CD14-positive monocyte (primary cell): ENCODE data around the gene MLN. TPM values are rescaled to one million over a fixed set of nuclear protein-coding genes. Genes with fewer than 3 reads are reported as not detected.

Experiments
- DNase-seq, 3 donors: peaks; one replicate each; pipeline ENCODE4 v3.0.0-alpha.2; 2011 to 2022
- H2AFZ ChIP-seq: 2 replicates; pipeline ENCODE4 v1.6.0; 2012; ENCODE audit warnings: mild to moderate bottlenecking, low read depth, low read length, inconsistent platforms; ENCODE audit not compliant: insufficient read depth, poor library complexity, severe bottlenecking
- H3K27ac ChIP-seq, 2 donors: 1 replicate in 1 of 2; 2 replicates in 1 of 2; pipeline ENCODE4 v1.5.1; 2012 to 2013; ENCODE audit warnings: low read length in 2 of 2, control low read depth in 1 of 2, inconsistent platforms in 1 of 2, low read depth in 1 of 2, mild to moderate bottlenecking in 1 of 2
- H3K27me3 ChIP-seq, 2 donors: one replicate each; pipeline versions ENCODE4 v1.6.0 to v1.6.1; 2011 to 2013; ENCODE audit warnings: low read length in 2 of 2; ENCODE audit not compliant: control insufficient read depth in 2 of 2, insufficient read depth in 2 of 2
- H3K36me3 ChIP-seq, 2 donors: replicated peaks in 1 of 2; 1 replicate in 1 of 2; 2 replicates in 1 of 2; pipeline versions ENCODE4 v1.5.1 to v1.6.1; 2012 to 2013; ENCODE audit warnings: low read length in 2 of 2, control low read depth in 1 of 2, inconsistent platforms in 1 of 2, mild to moderate bottlenecking in 1 of 2; ENCODE audit not compliant: insufficient read depth in 2 of 2, control insufficient read depth in 1 of 2
- H3K4me1 ChIP-seq, 2 donors: 1 replicate in 1 of 2; 2 replicates in 1 of 2; pipeline versions ENCODE4 v1.5.1 to v1.6.1; 2012 to 2013; ENCODE audit warnings: low read length in 2 of 2, control low read depth in 1 of 2, inconsistent platforms in 1 of 2, mild to moderate bottlenecking in 1 of 2, moderate library complexity in 1 of 2; ENCODE audit not compliant: insufficient read depth in 2 of 2, control insufficient read depth in 1 of 2
- H3K4me2 ChIP-seq: replicated peaks from 2 replicates; pipeline ENCODE3; 2012; ENCODE audit warnings: low read length, moderate library complexity, mild to moderate bottlenecking; ENCODE audit not compliant: poor library complexity, severe bottlenecking; ENCODE audit errors: extremely low read depth
- H3K4me3 ChIP-seq, 3 experiments: fragments of 200-600 bp in 1 of 3; sonication (generic) in 1 of 3; replicated peaks in 1 of 3; 1 replicate in 2 of 3; 2 replicates in 1 of 3; pipeline ENCODE4 v1.5.1; 2011 to 2013; ENCODE audit warnings: low read length in 3 of 3, mild to moderate bottlenecking in 3 of 3, control low read depth in 2 of 3, low read depth in 2 of 3, inconsistent platforms in 1 of 3, moderate library complexity in 1 of 3
- H3K79me2 ChIP-seq: 2 replicates; pipeline ENCODE4 v1.6.0; 2012; ENCODE audit warnings: mild to moderate bottlenecking, control low read depth, inconsistent platforms, low read length, moderate library complexity; ENCODE audit not compliant: insufficient read depth
- H3K9ac ChIP-seq: 2 replicates; pipeline ENCODE4 v1.6.0; 2017; ENCODE audit warnings: low read length, mild to moderate bottlenecking; ENCODE audit not compliant: insufficient read depth, poor library complexity, severe bottlenecking
- H3K9me3 ChIP-seq, 2 donors: replicated peaks in 1 of 2; 1 replicate in 1 of 2; 2 replicates in 1 of 2; pipeline versions ENCODE4 v1.5.1 to v1.6.1; 2012 to 2013; ENCODE audit warnings: low read length in 2 of 2, control low read depth in 1 of 2; ENCODE audit not compliant: control insufficient read depth in 1 of 2, insufficient read depth in 1 of 2
- H4K20me1 ChIP-seq: 2 replicates; pipeline ENCODE4 v1.6.0; 2012; ENCODE audit warnings: mild to moderate bottlenecking, low read length, control low read depth, moderate library complexity; ENCODE audit not compliant: insufficient read depth
- H3K27ac Mint-ChIP-seq, 7 donors: one replicate each; pipeline ENCODE4 v1.8.0; 2020; ENCODE audit warnings: mild to moderate bottlenecking in 7 of 7, mixed read lengths in 7 of 7, moderate library complexity in 6 of 7, inconsistent platforms in 2 of 7
- H3K27me3 Mint-ChIP-seq, 3 donors: one replicate each; pipeline ENCODE4 v1.8.0; 2021 to 2022; ENCODE audit warnings: low read depth in 3 of 3, mild to moderate bottlenecking in 3 of 3, mixed read lengths in 3 of 3, moderate library complexity in 3 of 3, inconsistent platforms in 1 of 3
- H3K36me3 Mint-ChIP-seq, 2 donors: one replicate each; pipeline ENCODE4 v1.8.0; 2020; ENCODE audit warnings: mixed read lengths in 2 of 2, inconsistent platforms in 1 of 2, mild to moderate bottlenecking in 1 of 2
- H3K4me1 Mint-ChIP-seq: one replicate; pipeline ENCODE4 v1.8.0; 2020; ENCODE audit warnings: mild to moderate bottlenecking, mixed read lengths
- H3K4me3 Mint-ChIP-seq, 2 donors: one replicate each; pipeline ENCODE4 v1.8.0; 2020; ENCODE audit warnings: mild to moderate bottlenecking in 2 of 2, mixed read lengths in 2 of 2, moderate library complexity in 1 of 2
- H3K9me3 Mint-ChIP-seq, 7 donors: one replicate each; pipeline ENCODE4 v1.8.0; 2020 to 2022; ENCODE audit warnings: mixed read lengths in 7 of 7, mild to moderate bottlenecking in 6 of 7, moderate library complexity in 6 of 7, inconsistent platforms in 2 of 7
- CTCF ChIP-seq: fragments of 200-600 bp; IDR thresholded peaks from one replicate; pipeline ENCODE4 v1.8.0; 2022; ENCODE audit warnings: antibody characterized with exemption, mild to moderate bottlenecking
- WGBS: methylation state at CpG from one replicate; pipeline ENCODE4 v1.1.5; 2013; ENCODE audit warnings: missing lambda C conversion rate; ENCODE audit not compliant: insufficient coverage; 5-methylcytosine and 5-hydroxymethylcytosine counted together
- intact Hi-C, 2 donors: fragments of 100-400 bp; cut with micrococcal nuclease; formaldehyde crosslinking; loops; one replicate each; pipeline versions ENCODE4 v1.15.0 to v1.15.1; 2023
- polyA plus RNA-seq, 3 donors: library from polyadenylated mRNA; depleted of rRNA in 1 of 3; unstranded in 2 of 3; stranded (reverse) in 1 of 3; fragments of 300-500 nt in 2 of 3; fragments of >200 nt in 1 of 3; fragmentation: Illumina TruSeq in 2 of 3; gene quantifications; 1 replicate in 2 of 3; 2 replicates in 1 of 3; pipeline ENCODE4 v1.2.3, GENCODE V29; 2012 to 2021

Gene MLN
- polyA plus RNA-seq, 3 donors: not detected

DNA sequence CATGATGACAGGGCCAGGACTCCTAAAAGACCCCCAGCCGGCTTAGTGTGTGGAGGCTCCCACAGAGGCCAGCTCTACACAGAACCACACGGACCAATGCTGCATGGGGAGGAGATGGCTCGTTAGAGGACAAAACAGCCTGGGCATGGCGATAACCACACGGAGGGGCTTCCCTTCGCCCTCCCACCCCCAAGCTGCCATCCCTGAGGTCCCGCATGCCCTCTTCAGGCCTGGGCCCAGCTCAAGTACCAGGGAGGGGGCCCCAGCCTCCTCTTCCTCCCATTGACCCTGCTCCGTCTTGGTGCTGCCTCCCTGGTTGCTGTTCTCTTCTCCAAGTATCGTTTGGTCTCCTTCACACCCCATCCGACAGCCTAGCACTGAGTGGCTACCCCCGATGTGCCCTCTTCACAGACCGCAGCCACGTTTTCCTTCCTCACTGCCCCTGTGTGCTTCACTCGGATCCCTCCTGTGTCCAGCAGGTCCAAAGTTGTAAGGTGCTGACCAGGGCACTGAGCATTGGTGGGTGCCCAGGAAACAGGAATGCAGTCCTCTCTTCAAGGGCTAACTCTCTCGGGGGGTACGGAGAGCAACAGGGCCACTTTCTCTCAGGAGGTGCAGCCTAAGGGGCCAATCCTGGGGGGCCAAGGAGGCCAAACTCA lies 9.6 kb upstream of the MLN start:
- H3K27me3 Mint-ChIP-seq: peaks cover 25 to 52% (median 33%) of the 10 kb centered on the region in 3 donors
- intact Hi-C loops: no loop called here
- Histone ChIP-seq H3K4me1 (no peaks in the 10 kb centered on the region), H3K79me2 (no peaks in the 10 kb centered on the region), H3K4me2 (no peak overlapping the region), H3K9ac (no peak overlapping the region), H3K36me3 (no peaks in the 10 kb centered on the region), H3K27me3 (peaks cover 6 to 21% of the 10 kb centered on the region in 2 donors), H3K27ac (no peak overlapping the region), H3K9me3 (no peaks in the 10 kb centered on the region), H2AFZ (no peak overlapping the region), H3K4me3 (no peak overlapping the region), H4K20me1 (no peaks in the 10 kb centered on the region)
- no peaks in the 10 kb centered on the region for H3K36me3 Mint-ChIP-seq
- peaks cover 0 to 2% (median 0%) of the 10 kb centered on the region in 7 donors for H3K9me3 Mint-ChIP-seq
- 75% methylated on average over 13 of the region's 16 CpGs for WGBS
- TF ChIP-seq CTCF: no peak
- no peaks in the 10 kb centered on the region for H3K4me1 Mint-ChIP-seq
- no peak for DNase-seq
- H3K27ac Mint-ChIP-seq: no peak overlapping the region
- no peak overlapping the region for H3K4me3 Mint-ChIP-seq

GRCh38 chr6:33812669-33813068 lies 8.9 kb upstream of the MLN start:
- peaks cover 25 to 56% (median 39%) of the 10 kb centered on the region in 3 donors for H3K27me3 Mint-ChIP-seq
- no peak overlapping the region for H3K4me3 Mint-ChIP-seq
- no peaks in the 10 kb centered on the region for H3K36me3 ChIP-seq
- H3K27ac Mint-ChIP-seq: no peak overlapping the region
- no peaks in the 10 kb centered on the region for H4K20me1 ChIP-seq
- intact Hi-C loops: no loop called here
- WGBS: 16% methylated on average over 6 of the region's 11 CpGs
- no peak overlapping the region for H3K4me2 ChIP-seq
- H2AFZ ChIP-seq: no peak overlapping the region
- no peaks in the 10 kb centered on the region for H3K79me2 ChIP-seq
- DNase-seq: no peak
- no peaks in the 10 kb centered on the region for H3K9me3 ChIP-seq
- peaks cover 6 to 28% of the 10 kb centered on the region in 2 donors for H3K27me3 ChIP-seq
- no peak overlapping the region for H3K9ac ChIP-seq
- peak; percentile 23 for TF ChIP-seq CTCF
- peaks cover 0 to 2% of the 10 kb centered on the region in 2 donors for H3K4me1 ChIP-seq
- H3K27ac ChIP-seq: no peak overlapping the region
- H3K36me3 Mint-ChIP-seq: no peaks in the 10 kb centered on the region
- H3K4me3 ChIP-seq: no peak overlapping the region
- H3K9me3 Mint-ChIP-seq: peaks cover 0 to 2% (median 0%) of the 10 kb centered on the region in 7 donors
- peaks cover 3% of the 10 kb centered on the region for H3K4me1 Mint-ChIP-seq
